ENCODE measurements around the gene KCNC1.

The KCNC1 gene

GRCh38 chr11:17719028-17719937 is 15.3 kb upstream of the KCNC1 start, which contains the start of gene MYOD1:
Gene MYOD1, plus strand, starts transcription at chr11:17719571. Its CDS starts 212 bp downstream, at chr11:17719783.
- no peak for TF ChIP-seq CTCF (IDR thresholded peaks at IDR 0.05; ENCODE audit: low read depth, low read length)
- H3K4me3 ChIP-seq (ENCODE audit: low read depth, low read length) = peak within 1 kb of the TSS; percentile 28
- peak; percentile 28 for DNase-seq (ENCODE audit: low read depth, low spot score)
- in situ Hi-C loops (cut with HindIII; ENCODE audit: low sequenced_read_pairs) = no loop called here

GRCh38 chr11:17719938-17720795 is 14.4 kb upstream of the KCNC1 start:
- peak overlapping the region; percentile 28 for H3K4me3 ChIP-seq (ENCODE audit: low read depth, low read length)
- in situ Hi-C loops (cut with HindIII; ENCODE audit: low sequenced_read_pairs) = no loop called here
- DNase-seq (ENCODE audit: low read depth, low spot score) = no peak
- peak; percentile 19 for TF ChIP-seq CTCF (IDR thresholded peaks at IDR 0.05; ENCODE audit: low read depth, low read length)

- peak overlapping the region; percentile 28 for H3K4me3 ChIP-seq (ENCODE audit: low read depth, low read length)
- DNase-seq (ENCODE audit: low read depth, low spot score) = no peak
- TF ChIP-seq CTCF (IDR thresholded peaks at IDR 0.05; ENCODE audit: low read depth, low read length) = no peak
- in situ Hi-C loops (cut with HindIII; ENCODE audit: low sequenced_read_pairs) = no loop called here
Measured at GRCh38 chr11:17720796-17721171, 13.8 kb upstream of the KCNC1 start.

- H3K4me3 ChIP-seq (ENCODE audit: low read depth, low read length) = peak overlapping the region; percentile 28
Measured at GRCh38 chr11:17721242-17721999, 13.2 kb upstream of the KCNC1 start.

GRCh38 chr11:17722000-17722643 is 12.5 kb upstream of the KCNC1 start:
- peak; percentile 74 for TF ChIP-seq CTCF (IDR thresholded peaks at IDR 0.05; ENCODE audit: low read depth, low read length)
- H3K4me3 ChIP-seq (ENCODE audit: low read depth, low read length) = peak overlapping the region; percentile 28
- in situ Hi-C loops (cut with HindIII; ENCODE audit: low sequenced_read_pairs) = no loop called here
- peak; percentile 30 for DNase-seq (ENCODE audit: low read depth, low spot score)

More at GRCh38 chr11:17721242-17721999, 13.2 kb upstream of the KCNC1 start:
- TF ChIP-seq CTCF (IDR thresholded peaks at IDR 0.05; ENCODE audit: low read depth, low read length) = no peak
- DNase-seq (ENCODE audit: low read depth, low spot score) = no peak
- in situ Hi-C loops (cut with HindIII; ENCODE audit: low sequenced_read_pairs) = no loop called here

Data from astrocyte of the spinal cord (primary cell).